Left lobe of liver (tissue), 2 donors: ENCODE results near the gene ADARB1. TPM values are rescaled to one million over a fixed set of nuclear protein-coding genes. Genes with fewer than 3 reads are reported as not detected.
A peak's percentile ranks its signal among the peaks of the same experiment; 100 is the strongest.
"Not testable (repeated sequence)": the region's sequence is repeated elsewhere in the genome, so short reads cannot be mapped to it uniquely, and the experiment has no call there.

Source experiments
- ATAC-seq: fragments of 200-7000 bp; cut with Tn5 transposase; one replicate; pipeline ENCODE4 v1.9.1; 2020; ENCODE audit warnings: mild to moderate bottlenecking, moderate library complexity
- DNase-seq: peaks from one replicate; pipeline ENCODE4 v3.0.0-alpha.2; 2020; ENCODE audit warnings: low spot score
- total RNA-seq: library from RNA; stranded (reverse); gene quantifications from one replicate; pipeline ENCODE4 v1.2.1, GENCODE V29; 2021
- donor health status: DM: no; HTN: no; CAD: no; lungs with moderate emphysema.
- donor health status: DM: no; HTN: yes; CAD: no.

ADARB1 gene
- total RNA-seq: 9.8 TPM

DNA sequence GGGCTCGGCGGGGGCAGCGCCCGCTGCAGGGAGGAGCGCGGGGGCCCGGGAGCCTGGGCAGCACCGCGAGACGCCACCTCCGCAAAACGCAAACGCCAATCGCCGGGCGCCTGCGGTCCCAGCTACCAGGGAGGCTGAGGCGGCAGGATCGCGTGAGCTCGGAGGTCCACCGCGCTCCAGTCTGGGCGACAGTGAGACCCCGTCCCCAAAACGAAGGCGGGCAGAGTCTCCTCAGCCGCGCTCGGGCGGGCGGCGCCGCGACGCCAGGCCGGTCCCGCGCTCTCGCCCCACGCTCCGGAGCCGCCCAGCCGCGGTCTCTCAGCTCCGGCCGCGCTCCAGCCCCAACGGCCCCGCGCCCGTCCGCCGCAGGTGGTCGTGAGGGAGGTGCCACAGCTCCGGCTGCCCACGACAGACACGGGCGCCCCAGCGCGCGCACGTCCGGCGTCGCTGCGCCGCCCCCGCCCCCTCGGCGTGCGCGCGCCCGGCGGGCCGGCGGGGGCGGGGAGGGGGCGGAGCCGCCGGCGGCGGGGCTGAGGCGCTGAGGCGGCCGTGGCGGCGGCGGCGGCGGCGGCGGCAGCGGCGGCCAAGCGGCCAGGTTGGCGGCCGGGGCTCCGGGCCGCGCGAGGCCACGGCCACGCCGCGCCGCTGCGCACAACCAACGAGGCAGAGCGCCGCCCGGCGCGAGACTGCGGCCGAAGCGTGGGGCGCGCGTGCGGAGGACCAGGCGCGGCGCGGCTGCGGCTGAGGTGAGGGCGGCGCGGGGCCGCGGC lies at the start of gene ADARB1:
Gene ADARB1 (plus strand): TSS at position 533 of the 770 bp plus-strand sequence. CDS start 97,077 bp downstream, outside the sequence.
- ATAC-seq: peak; percentile 89
- peak; percentile 70 for DNase-seq

DNA sequence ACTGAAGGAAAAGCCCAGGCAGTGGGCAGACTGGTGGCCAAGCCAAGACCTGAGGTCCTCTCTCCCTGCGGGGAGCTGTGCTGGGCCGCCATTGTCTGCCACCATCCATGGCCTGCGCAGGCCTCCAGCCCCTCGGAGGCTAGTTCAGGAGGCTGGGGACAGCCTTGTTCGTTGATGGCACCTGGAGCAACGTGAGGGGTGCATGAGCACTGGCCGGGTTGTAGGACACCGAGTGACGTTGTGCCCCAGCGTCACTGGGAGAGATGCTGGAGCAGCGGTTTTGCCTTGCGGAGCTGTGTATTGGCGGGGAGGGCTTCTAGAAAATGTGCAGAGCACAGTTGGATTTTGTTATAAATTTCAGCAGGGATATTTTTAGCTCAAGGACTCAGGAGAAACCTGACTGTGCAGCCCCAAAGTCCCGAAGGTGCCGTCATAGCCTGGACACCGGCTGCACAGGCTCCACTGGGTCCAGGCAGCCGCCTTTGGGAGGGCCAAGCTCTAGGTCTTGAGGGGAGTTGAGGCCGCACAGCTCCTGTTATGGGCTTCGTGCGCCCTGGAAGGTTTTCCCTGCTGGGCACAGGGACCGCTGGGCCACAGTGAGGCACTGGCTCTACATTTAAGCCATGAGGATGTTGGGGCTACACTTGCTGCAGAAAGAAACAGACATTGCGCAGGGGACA lies 48.2 kb upstream of the ADARB1 start:
- no peak for ATAC-seq
- DNase-seq: peak; percentile 29

- ATAC-seq (no peak), DNase-seq (peak; percentile 42)
Observed at GRCh38 chr21:45026826-45027225, 47.6 kb upstream of the ADARB1 start.

DNA sequence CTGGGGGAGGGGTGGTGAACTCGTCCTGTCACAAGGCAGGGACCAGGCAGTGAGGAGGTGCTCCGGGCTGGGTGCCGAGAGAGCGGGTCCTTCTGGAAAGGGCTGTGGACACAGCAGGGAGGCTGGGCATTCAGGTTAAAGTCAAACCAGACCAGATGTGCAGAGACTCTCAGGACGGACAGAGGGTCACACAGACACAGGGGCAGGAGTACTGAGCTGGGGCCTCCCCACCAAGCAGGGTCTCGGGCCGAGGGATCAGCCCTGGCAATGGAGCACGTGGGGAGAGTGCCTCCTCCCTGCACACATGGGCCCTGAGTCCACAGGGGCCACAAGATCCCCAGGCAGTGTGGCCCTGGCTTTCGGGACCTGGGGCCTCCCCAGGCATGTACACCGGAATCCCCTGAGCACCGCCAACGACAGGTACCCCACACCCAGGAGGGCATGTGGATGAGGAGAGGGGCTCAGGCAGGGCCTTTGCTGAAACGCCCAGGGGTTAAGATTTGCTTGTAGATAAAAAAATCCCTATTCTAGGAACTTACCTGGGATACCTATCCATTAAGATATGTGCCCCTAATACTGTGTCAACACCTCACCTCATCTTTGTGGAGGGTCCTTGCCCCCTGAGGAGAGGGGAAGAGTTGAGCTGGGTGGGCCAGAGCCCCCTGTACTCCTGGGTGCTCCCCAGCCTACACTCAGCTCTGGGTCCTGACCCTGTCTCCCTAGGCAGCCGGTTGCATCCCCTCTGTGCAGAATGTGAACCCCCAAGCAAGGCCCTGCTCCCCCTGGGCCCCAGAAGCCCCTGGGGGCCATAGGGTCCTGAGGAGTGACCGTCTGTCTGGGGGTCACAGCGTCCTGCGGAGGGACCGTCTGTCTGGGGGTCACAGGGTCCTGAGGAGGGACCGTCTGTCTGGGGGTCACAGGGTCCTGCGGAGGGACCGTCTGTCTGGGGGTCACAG lies 46.9 kb upstream of the ADARB1 start:
- DNase-seq (no peak), ATAC-seq (no peak)

DNA sequence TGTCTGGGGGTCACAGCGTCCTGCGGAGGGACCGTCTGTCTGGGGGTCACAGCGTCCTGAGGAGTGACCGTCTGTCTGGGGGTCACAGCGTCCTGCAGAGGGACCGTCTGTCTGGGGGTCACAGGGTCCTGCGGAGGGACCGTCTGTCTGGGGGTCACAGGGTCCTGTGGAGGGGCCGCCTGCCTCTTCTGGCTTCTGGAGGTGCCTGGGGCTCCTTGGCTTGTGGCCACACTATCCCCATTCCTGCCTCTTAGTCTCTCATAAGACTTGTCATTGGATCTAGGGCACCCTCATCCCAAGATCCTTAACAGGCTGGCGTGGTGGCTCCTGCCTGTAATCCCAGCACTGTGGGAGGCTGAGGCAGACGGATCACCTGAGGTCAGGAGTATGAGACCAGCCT lies 45.7 kb upstream of the ADARB1 start:
- not testable (repeated sequence) for DNase-seq, ATAC-seq

GRCh38 chr21:45029298-45029947 lies 45.0 kb upstream of the ADARB1 start:
- no peak for DNase-seq
- peak; percentile 44 for ATAC-seq

DNA sequence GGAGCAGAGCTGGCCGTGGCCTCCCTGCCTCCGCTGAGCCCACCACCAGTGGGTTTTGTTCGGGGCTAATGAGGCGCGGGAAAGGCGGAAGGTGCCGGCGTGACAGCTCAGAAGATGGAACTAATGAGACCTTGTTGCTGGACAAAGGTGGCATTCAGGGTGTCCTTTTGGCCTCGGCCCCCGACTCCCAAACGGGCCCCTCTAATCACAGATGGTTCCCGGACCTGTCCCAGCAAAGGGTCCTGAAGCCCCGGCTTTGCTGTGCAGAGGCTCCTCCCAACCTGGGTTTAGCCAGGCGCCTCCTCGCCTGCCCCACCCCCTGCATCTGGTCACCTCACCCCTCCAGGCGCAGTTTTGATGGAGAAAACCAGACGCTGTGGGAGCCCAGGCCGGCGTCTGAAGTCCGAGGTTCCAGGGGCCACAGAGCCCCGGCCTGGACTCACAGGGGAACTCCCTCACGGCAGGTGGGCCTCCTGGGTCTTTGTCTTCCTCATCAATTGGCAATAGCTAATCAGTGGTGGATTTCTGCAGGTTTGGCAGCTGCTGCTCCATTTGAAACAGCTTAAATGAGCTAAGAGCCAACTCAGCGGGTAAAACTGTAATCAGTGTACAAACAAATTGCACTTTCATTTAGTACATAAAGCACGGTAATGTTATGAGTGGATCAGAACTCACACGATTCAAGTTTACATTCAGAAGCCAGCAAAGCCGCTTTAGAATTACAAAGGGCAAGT lies 44.3 kb upstream of the ADARB1 start:
- DNase-seq (no peak), ATAC-seq (no peak)

GRCh38 chr21:45030682-45031570 lies 43.5 kb upstream of the ADARB1 start:
- DNase-seq: no peak
- no peak for ATAC-seq

DNA sequence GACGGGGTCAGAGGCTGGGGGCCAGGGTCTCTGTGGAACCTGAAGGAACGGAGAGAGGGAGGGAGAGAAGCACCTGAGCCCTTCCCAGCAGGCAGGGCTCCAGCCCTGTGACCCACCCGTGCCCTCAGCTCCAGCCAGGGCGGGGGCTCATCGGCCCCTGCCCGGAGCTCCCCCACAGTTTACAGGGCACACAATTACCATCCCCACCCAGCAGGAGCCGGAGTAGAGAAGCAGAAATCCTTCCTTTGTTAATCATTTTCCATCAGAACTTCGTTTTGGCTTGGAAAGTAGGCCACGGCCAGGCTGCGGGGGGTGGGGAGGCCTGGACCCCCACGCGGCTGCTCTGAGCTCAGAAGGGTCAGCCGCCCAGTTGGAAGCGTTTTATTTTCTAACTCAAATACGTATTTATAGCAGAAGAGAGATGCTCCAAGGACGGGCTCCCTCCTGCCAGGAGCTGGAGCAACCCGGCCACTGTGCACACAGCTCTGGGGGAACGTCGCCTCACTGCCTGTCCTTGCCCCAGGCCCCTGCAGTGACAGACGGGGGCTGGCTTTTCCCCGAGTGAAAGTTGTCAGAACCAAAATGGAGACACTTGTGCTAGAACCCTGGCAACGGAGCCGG lies 42.7 kb upstream of the ADARB1 start:
- ATAC-seq (no peak), DNase-seq (no peak)

DNA sequence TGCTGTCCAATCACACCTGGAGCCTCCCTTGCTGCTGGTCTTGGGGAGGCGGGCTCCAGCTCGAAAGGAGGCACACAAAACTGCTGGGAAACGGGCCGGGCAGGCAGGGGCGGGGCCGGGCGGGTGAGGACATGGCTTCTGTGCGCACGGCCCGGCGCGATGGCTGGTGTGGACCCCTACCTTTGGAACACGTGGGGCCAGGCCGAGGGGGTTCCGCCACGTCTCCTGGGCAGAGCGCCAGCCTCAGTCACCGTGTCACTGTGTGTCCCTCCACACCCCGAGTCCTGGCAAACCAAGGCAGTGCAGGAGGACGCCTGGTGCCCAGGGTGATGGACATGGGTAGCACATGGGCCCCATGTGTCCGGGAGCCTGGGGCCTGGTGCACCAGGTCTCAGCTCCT lies 42.0 kb upstream of the ADARB1 start:
- ATAC-seq (no peak), DNase-seq (peak; percentile 43)

DNA sequence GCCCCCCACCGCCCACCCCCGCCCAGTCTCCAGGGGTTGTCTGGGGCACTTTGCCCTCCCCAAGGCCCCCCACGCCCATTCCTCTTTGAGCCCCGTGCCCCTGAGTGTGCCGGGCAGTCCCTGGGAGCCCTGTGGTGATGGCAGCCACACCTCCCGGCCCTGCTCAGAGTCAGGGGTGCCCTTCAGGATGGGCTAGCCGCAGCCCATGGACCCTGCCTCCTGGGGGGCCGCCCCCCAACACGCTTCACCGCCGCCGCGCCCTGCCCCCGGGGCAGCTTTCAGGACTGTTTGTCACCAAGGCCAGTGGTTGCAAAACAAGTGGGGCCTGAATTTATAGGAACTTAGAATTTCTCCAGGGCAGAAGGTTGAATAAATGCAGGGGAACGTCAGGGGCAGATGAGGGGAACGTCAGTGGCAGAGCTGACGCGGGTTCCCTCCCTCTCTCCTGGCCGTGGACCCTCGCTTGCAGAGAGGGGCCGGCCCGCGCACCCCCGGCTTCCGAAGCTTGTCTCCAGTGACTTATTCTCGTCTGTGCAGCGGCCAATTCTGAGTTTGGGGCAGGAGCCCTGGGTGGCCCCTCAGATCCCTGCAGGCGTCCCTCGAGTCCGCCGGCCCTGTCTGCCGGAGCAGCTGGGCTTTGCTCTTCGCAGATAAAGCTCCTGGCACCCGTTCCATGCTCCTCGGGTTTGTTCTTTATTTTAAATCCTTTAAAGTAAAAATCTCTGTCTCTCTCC lies 41.2 kb upstream of the ADARB1 start:
- DNase-seq (peak; percentile 39), ATAC-seq (no peak)

DNA sequence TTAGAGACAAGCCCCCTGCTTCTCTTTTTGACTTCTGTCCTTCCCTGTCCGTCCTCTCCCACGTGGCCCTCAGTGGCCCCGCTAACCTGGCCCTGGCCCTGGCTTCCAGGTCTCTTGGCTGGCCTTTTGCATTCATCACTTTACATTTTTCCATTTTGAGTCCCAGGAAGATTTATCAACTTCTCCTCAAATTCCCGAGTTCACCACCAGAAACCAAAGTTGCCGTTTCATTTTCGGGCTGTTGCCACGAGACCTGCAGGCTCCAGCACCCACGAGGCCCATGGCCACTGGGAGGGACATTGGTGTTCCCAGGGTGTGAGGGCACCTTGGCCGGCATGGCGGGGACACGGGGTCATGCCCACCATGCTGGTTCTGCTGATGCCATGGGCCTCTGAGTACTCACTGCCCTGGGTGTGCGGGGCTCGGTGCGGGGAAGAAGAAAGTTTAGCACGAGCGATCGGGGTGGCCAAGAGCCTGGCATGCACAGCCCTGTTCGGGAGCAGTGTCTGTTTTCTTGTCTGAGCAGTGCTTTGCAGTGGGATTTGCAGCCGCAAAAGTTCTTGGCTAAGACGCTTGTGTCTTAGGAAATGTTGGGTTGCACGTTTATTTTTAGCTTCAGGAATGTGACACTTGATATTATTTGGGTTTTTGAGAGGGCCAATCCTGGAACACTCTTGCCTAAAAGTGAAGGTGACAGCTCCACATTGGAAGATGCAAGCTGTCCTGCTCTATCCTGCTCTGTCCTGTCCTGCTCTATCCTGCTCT lies 40.4 kb upstream of the ADARB1 start:
- DNase-seq (no peak), ATAC-seq (peak; percentile 13)

GRCh38 chr21:45034556-45035476 lies 39.6 kb upstream of the ADARB1 start:
- ATAC-seq (no peak), DNase-seq (no peak)

DNA sequence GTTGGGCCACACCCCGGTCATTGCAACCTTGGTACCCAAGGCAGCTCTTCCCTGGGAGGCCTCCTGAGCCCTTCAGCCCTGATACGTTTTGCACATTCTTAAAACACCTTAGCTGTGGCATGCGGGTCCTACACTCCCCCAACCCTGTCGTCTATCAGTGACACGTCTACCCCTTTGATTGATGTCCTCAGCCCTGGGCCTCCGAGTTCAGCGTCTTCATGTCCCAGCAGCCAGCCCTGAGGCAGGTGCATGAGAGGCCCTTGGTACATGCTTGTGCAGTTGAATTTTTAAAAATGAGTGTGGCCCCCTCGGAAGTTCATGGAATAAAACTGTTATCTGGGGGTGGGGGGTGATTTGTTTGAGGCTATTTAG lies 38.9 kb upstream of the ADARB1 start:
- DNase-seq (no peak), ATAC-seq (no peak)

DNA sequence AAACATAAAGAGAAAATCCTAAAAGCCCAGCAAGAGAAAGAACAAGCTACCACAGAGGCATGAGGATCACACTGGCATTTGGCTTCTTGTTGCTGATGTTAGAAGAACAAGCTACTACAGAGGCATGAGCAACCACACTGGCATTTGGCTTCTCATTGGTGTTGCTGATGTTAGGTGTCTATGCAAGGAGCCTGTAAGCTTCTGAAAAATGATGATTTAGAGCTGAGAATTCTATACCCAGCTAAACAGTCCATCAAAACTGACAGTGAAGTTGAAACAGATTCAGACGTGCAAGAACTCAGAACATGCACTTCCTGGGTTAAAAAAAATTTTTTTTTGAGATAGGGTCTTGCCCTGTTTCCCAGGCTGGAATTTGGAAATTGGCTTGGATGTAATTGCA lies 37.8 kb upstream of the ADARB1 start:
- no peak for ATAC-seq
- DNase-seq: no peak

- ATAC-seq: no peak
- DNase-seq: no peak
Observed at GRCh38 chr21:45037986-45038385, 36.4 kb upstream of the ADARB1 start.
